Stimulated activated CD4-positive, alpha-beta T cell treated with anti-CD3 and anti-CD28 coated beads, Interleukin-15, amount 100 ng/mL, for 24 hours (primary cell): ENCODE measurements around the gene ARIH1.
"Not testable (repeated sequence)": the region's sequence is repeated elsewhere in the genome, so short reads cannot be mapped to it uniquely, and the experiment has no call there.

Experiments used
- DNase-seq: peaks from one replicate; pipeline ENCODE4 v3.0.0-alpha.2; 2020

The ARIH1 gene

GRCh38 chr15:72473614-72474465 lies at the start of gene ARIH1:
ARIH1 (plus strand) TSS chr15:72474330; CDS start chr15:72474640, 310 bp downstream.
- DNase-seq = peak; percentile 97

- no peak for DNase-seq
Measured at GRCh38 chr15:72426753-72427152, 47.4 kb upstream of the ARIH1 start.

GRCh38 chr15:72437650-72438316 lies 36.3 kb upstream of the ARIH1 start:
- no peak for DNase-seq

- not testable (repeated sequence) for DNase-seq
Measured at GRCh38 chr15:72442848-72443247, 31.3 kb upstream of the ARIH1 start.

GRCh38 chr15:72445426-72445825 lies 28.7 kb upstream of the ARIH1 start:
- DNase-seq = no peak

- no peak for DNase-seq
Measured at GRCh38 chr15:72450805-72451204, 23.3 kb upstream of the ARIH1 start.

GRCh38 chr15:72451224-72451623 lies 22.9 kb upstream of the ARIH1 start:
- DNase-seq = no peak

GRCh38 chr15:72456684-72457083 lies 17.4 kb upstream of the ARIH1 start:
- DNase-seq = no peak

GRCh38 chr15:72460402-72460801 lies 13.7 kb upstream of the ARIH1 start:
- no peak for DNase-seq

GRCh38 chr15:72463702-72464101 lies 10.4 kb upstream of the ARIH1 start:
- no peak for DNase-seq

- no peak for DNase-seq
Measured at GRCh38 chr15:72464251-72464650, 9.9 kb upstream of the ARIH1 start.

- DNase-seq = no peak
Measured at GRCh38 chr15:72468103-72468502, 6.0 kb upstream of the ARIH1 start.

GRCh38 chr15:72472992-72473610 lies 1.0 kb upstream of the ARIH1 start:
- no peak for DNase-seq

GRCh38 chr15:72474466-72474911 lies 359 bp downstream of the ARIH1 start:
- peak; percentile 55 for DNase-seq

GRCh38 chr15:72474912-72475628 lies 940 bp downstream of the ARIH1 start:
- peak; percentile 85 for DNase-seq

GRCh38 chr15:72475674-72476073 lies 1.5 kb downstream of the ARIH1 start:
- no peak for DNase-seq

GRCh38 chr15:72476330-72476729 lies 2.2 kb downstream of the ARIH1 start:
- not testable (repeated sequence) for DNase-seq

GRCh38 chr15:72481015-72481659 lies 7.0 kb downstream of the ARIH1 start:
- DNase-seq = no peak

GRCh38 chr15:72482275-72482674 lies 8.1 kb downstream of the ARIH1 start:
- no peak for DNase-seq

- no peak for DNase-seq
Measured at GRCh38 chr15:72483279-72483678, 9.1 kb downstream of the ARIH1 start.

- DNase-seq = no peak
Measured at GRCh38 chr15:72486144-72486543, 12.0 kb downstream of the ARIH1 start.

GRCh38 chr15:72487070-72487797 lies 13.1 kb downstream of the ARIH1 start:
- no peak for DNase-seq
